ENCODE results near the gene EME2.

- TF ChIP-seq ZNF788 (CRISPR knock-in tag; IDR thresholded peaks at IDR 0.05; ENCODE audit: borderline replicate concordance) = no peak
- TF ChIP-seq CTCF (CRISPR knock-in tag; IDR thresholded peaks at IDR 0.05) = no peak
- no peak for TF ChIP-seq ZNF224 (CRISPR knock-in tag; IDR thresholded peaks at IDR 0.05)
- TF ChIP-seq, protein P1, sequence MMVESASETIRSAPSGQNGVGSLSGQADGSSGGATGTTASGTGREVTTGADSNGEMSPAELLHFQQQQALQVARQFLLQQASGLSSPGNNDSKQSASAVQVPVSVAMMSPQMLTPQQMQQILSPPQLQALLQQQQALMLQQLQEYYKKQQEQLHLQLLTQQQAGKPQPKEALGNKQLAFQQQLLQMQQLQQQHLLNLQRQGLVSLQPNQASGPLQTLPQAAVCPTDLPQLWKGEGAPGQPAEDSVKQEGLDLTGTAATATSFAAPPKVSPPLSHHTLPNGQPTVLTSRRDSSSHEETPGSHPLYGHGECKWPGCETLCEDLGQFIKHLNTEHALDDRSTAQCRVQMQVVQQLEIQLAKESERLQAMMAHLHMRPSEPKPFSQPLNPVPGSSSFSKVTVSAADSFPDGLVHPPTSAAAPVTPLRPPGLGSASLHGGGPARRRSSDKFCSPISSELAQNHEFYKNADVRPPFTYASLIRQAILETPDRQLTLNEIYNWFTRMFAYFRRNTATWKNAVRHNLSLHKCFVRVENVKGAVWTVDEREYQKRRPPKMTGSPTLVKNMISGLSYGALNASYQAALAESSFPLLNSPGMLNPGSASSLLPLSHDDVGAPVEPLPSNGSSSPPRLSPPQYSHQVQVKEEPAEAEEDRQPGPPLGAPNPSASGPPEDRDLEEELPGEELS (CRISPR knock-in tag; IDR thresholded peaks at IDR 0.05) = no peak
- no peak for TF ChIP-seq BCL6 (CRISPR knock-in tag; IDR thresholded peaks at IDR 0.05)
- no peak for TF ChIP-seq ZNF124 (CRISPR knock-in tag; IDR thresholded peaks at IDR 0.05)
- TF ChIP-seq JDP2 (CRISPR knock-in tag; IDR thresholded peaks at IDR 0.05; ENCODE audit: borderline replicate concordance) = no peak
- no peak for TF ChIP-seq PREB (CRISPR knock-in tag; IDR thresholded peaks at IDR 0.05)
These were observed 2.6 kb downstream of the EME2 start for GRCh38 chr16:1775006-1775845.

Data from HepG2 (cell line).